Measurements from ENCODE around the gene CHST4.
"Not testable (repeated sequence)": the region's sequence is repeated elsewhere in the genome, so short reads cannot be mapped to it uniquely, and the experiment has no call there.

CHST4 gene

GRCh38 chr16:71520550-71520949 is 5.7 kb upstream of the CHST4 start:
- DNase-seq (ENCODE audit: insufficient read length, low spot score), result peak; percentile 29
- FAIRE-seq, result peak; percentile 85

GRCh38 chr16:71524566-71525553 is 1.4 kb upstream of the CHST4 start:
- FAIRE-seq (peak; percentile 60), DNase-seq (ENCODE audit: insufficient read length, low spot score) (no peak)

- DNase-seq (ENCODE audit: insufficient read length, low spot score) (no peak), FAIRE-seq (no peak)
These were observed 2.0 kb downstream of the CHST4 start for GRCh38 chr16:71528257-71528656.

GRCh38 chr16:71528863-71529262 is 2.6 kb downstream of the CHST4 start:
- FAIRE-seq (no peak), DNase-seq (ENCODE audit: insufficient read length, low spot score) (no peak)

GRCh38 chr16:71532366-71532765 is 6.1 kb downstream of the CHST4 start:
- no peak for DNase-seq (ENCODE audit: insufficient read length, low spot score)
- no peak for FAIRE-seq

GRCh38 chr16:71536752-71537499 is 10.7 kb downstream of the CHST4 start:
- FAIRE-seq, result peak; percentile 87
- no peak for DNase-seq (ENCODE audit: insufficient read length, low spot score)

GRCh38 chr16:71537643-71538042 is 11.4 kb downstream of the CHST4 start:
- DNase-seq (ENCODE audit: insufficient read length, low spot score), result peak; percentile 68

GRCh38 chr16:71542377-71542776 is 16.2 kb downstream of the CHST4 start:
- FAIRE-seq (peak; percentile 94), DNase-seq (ENCODE audit: insufficient read length, low spot score) (peak; percentile 77)

More at GRCh38 chr16:71537643-71538042, 11.4 kb downstream of the CHST4 start:
- FAIRE-seq, result peak; percentile 98

- FAIRE-seq, result peak; percentile 72
- no peak for DNase-seq (ENCODE audit: insufficient read length, low spot score)
These were observed 20.9 kb downstream of the CHST4 start for GRCh38 chr16:71547168-71547567.

- FAIRE-seq (peak; percentile 70), DNase-seq (ENCODE audit: insufficient read length, low spot score) (no peak)
These were observed 26.7 kb downstream of the CHST4 start for GRCh38 chr16:71552698-71553503.

GRCh38 chr16:71555230-71555891 is 29.1 kb downstream of the CHST4 start:
- no peak for FAIRE-seq
- DNase-seq (ENCODE audit: insufficient read length, low spot score), result no peak

GRCh38 chr16:71557299-71557698 is 31.1 kb downstream of the CHST4 start:
- FAIRE-seq (peak; percentile 67), DNase-seq (ENCODE audit: insufficient read length, low spot score) (no peak)

- FAIRE-seq, result no peak
- no peak for DNase-seq (ENCODE audit: insufficient read length, low spot score)
These were observed 31.8 kb downstream of the CHST4 start for GRCh38 chr16:71557954-71558582.

- no peak for FAIRE-seq
- DNase-seq (ENCODE audit: insufficient read length, low spot score), result no peak
These were observed 33.6 kb downstream of the CHST4 start for GRCh38 chr16:71559855-71560254.

GRCh38 chr16:71561886-71562285 is 35.7 kb downstream of the CHST4 start:
- not testable (repeated sequence) for DNase-seq (ENCODE audit: insufficient read length, low spot score); FAIRE-seq

GRCh38 chr16:71562552-71562951 is 36.3 kb downstream of the CHST4 start:
- no peak for FAIRE-seq
- DNase-seq (ENCODE audit: insufficient read length, low spot score), result no peak

GRCh38 chr16:71564335-71564967 is 38.2 kb downstream of the CHST4 start:
- no peak for FAIRE-seq

GRCh38 chr16:71565812-71566700 is 39.8 kb downstream of the CHST4 start:
- no peak for DNase-seq (ENCODE audit: insufficient read length, low spot score)
- FAIRE-seq, result no peak

More at GRCh38 chr16:71564335-71564967, 38.2 kb downstream of the CHST4 start:
- DNase-seq (ENCODE audit: insufficient read length, low spot score), result no peak

All from HTR-8/SVneo (cell line).